Activated T-helper 2 cell treated with anti-CD3 and anti-CD28 coated beads, Interferon-gamma antibody, Interleukin-2, Interleukin-4, amounts not matched to agents 10 μg/mL and 5 μg/mL and 100 μg/mL, durations not matched to agents 14 hours and 24 hours and 36 hours (primary cell): ENCODE data around the gene RNASE4. TPM values are rescaled to one million over a fixed set of nuclear protein-coding genes. Genes with fewer than 3 reads are reported as not detected.
"Not testable (repeated sequence)": the region's sequence is repeated elsewhere in the genome, so short reads cannot be mapped to it uniquely, and the experiment has no call there.

Source experiments
- DNase-seq: peaks from one replicate; pipeline ENCODE4 v3.0.0; 2021; ENCODE audit warnings: low spot score
- H3K27ac Mint-ChIP-seq: one replicate; pipeline ENCODE4 v1.8.0; 2021; ENCODE audit warnings: mixed read lengths
- H3K27me3 Mint-ChIP-seq: one replicate; pipeline ENCODE4 v1.8.0; 2021; ENCODE audit warnings: low read depth, mixed read lengths
- H3K36me3 Mint-ChIP-seq: one replicate; pipeline ENCODE4 v1.8.0; 2021; ENCODE audit warnings: low read depth, mixed read lengths
- H3K4me1 Mint-ChIP-seq: one replicate; pipeline ENCODE4 v1.8.0; 2021; ENCODE audit warnings: low read depth, mixed read lengths
- H3K4me3 Mint-ChIP-seq: one replicate; pipeline ENCODE4 v1.8.0; 2021; ENCODE audit warnings: low read depth, mild to moderate bottlenecking, moderate library complexity, mixed read lengths
- H3K9me3 Mint-ChIP-seq: one replicate; pipeline ENCODE4 v1.8.0; 2021; ENCODE audit warnings: mixed read lengths
- intact Hi-C: fragments of 100-400 bp; cut with micrococcal nuclease; formaldehyde crosslinking; loops from one replicate; pipeline ENCODE4 v1.15.1; 2023
- total RNA-seq: library from RNA; stranded (reverse); gene quantifications from 2 replicates; pipeline ENCODE4 v1.2.3, GENCODE V29; 2022

The RNASE4 gene
- total RNA-seq, 1 donor from 2014 or later = 0.73 TPM

GRCh38 chr14:20696764-20697163 lies 12.4 kb downstream of the RNASE4 start:
- Mint-ChIP-seq H3K27me3 (peaks cover 2% of the 10 kb centered on the region), H3K36me3 (no peaks in the 10 kb centered on the region), H3K4me1 (peaks cover 18% of the 10 kb centered on the region), H3K27ac (no peak overlapping the region), H3K4me3 (no peak overlapping the region), H3K9me3 (no peaks in the 10 kb centered on the region)
- intact Hi-C loops = loop anchor here (1.0 to 2.0 kb wide), 3 partner anchors 159 to 274 kb away; no protein-coding TSS in a partner anchor
- no peak for DNase-seq

- H3K9me3 Mint-ChIP-seq = no peaks in the 10 kb centered on the region
- peaks cover 15% of the 10 kb centered on the region for H3K4me1 Mint-ChIP-seq
- no peak overlapping the region for H3K27ac Mint-ChIP-seq
- no peak overlapping the region for H3K4me3 Mint-ChIP-seq
- peaks cover 2% of the 10 kb centered on the region for H3K27me3 Mint-ChIP-seq
- DNase-seq = peak; percentile 44
- H3K36me3 Mint-ChIP-seq = no peaks in the 10 kb centered on the region
- intact Hi-C loops = loop anchor here (1.0 to 2.0 kb wide), 2 partner anchors 158 to 273 kb away; no protein-coding TSS in a partner anchor
These were observed 13.1 kb downstream of the RNASE4 start for GRCh38 chr14:20697273-20698017.

- Mint-ChIP-seq H3K9me3 (no peaks in the 10 kb centered on the region), H3K27me3 (peaks cover 2% of the 10 kb centered on the region), H3K4me1 (peaks cover 14% of the 10 kb centered on the region), H3K27ac (no peak overlapping the region), H3K4me3 (no peak overlapping the region), H3K36me3 (no peaks in the 10 kb centered on the region)
- no peak for DNase-seq
- intact Hi-C loops = no loop called here
These were observed 13.6 kb downstream of the RNASE4 start for GRCh38 chr14:20698018-20698329.

- Mint-ChIP-seq H3K9me3 (no peaks in the 10 kb centered on the region), H3K27ac (no peak overlapping the region), H3K36me3 (no peaks in the 10 kb centered on the region), H3K4me1 (peaks cover 8% of the 10 kb centered on the region), H3K27me3 (peaks cover 2% of the 10 kb centered on the region), H3K4me3 (no peak overlapping the region)
- DNase-seq = no peak
- intact Hi-C loops = no loop called here
These were observed 14.6 kb downstream of the RNASE4 start for GRCh38 chr14:20698934-20699333.

GRCh38 chr14:20699931-20700330 lies 15.6 kb downstream of the RNASE4 start:
- DNase-seq = no peak
- Mint-ChIP-seq H3K4me3 (no peak overlapping the region), H3K4me1 (peaks cover 8% of the 10 kb centered on the region), H3K27ac (no peak overlapping the region), H3K36me3 (no peaks in the 10 kb centered on the region), H3K9me3 (no peaks in the 10 kb centered on the region), H3K27me3 (peaks cover 2% of the 10 kb centered on the region)
- intact Hi-C loops = no loop called here

GRCh38 chr14:20700965-20701364 lies 16.6 kb downstream of the RNASE4 start:
- H3K4me1 Mint-ChIP-seq, H3K9me3 Mint-ChIP-seq, DNase-seq, H3K4me3 Mint-ChIP-seq, H3K27me3 Mint-ChIP-seq, intact Hi-C loops, H3K27ac Mint-ChIP-seq, H3K36me3 Mint-ChIP-seq: not testable (repeated sequence)

GRCh38 chr14:20706657-20707355 lies 22.4 kb downstream of the RNASE4 start:
- DNase-seq = no peak
- Mint-ChIP-seq H3K4me3 (no peak overlapping the region), H3K27ac (no peak overlapping the region), H3K4me1 (no peaks in the 10 kb centered on the region), H3K36me3 (no peaks in the 10 kb centered on the region), H3K27me3 (no peaks in the 10 kb centered on the region), H3K9me3 (peaks cover 3% of the 10 kb centered on the region)
- intact Hi-C loops = no loop called here

- H3K9me3 Mint-ChIP-seq = peaks cover 3% of the 10 kb centered on the region
- no peak overlapping the region for H3K27ac Mint-ChIP-seq
- no peaks in the 10 kb centered on the region for H3K4me1 Mint-ChIP-seq
- intact Hi-C loops = no loop called here
- no peak for DNase-seq
- no peak overlapping the region for H3K4me3 Mint-ChIP-seq
- H3K36me3 Mint-ChIP-seq = no peaks in the 10 kb centered on the region
- H3K27me3 Mint-ChIP-seq = no peaks in the 10 kb centered on the region
These were observed 23.3 kb downstream of the RNASE4 start for GRCh38 chr14:20707622-20708021.

- Mint-ChIP-seq H3K27me3 (peaks cover 5% of the 10 kb centered on the region), H3K27ac (no peak overlapping the region), H3K36me3 (no peaks in the 10 kb centered on the region), H3K4me1 (no peaks in the 10 kb centered on the region), H3K4me3 (no peak overlapping the region), H3K9me3 (peaks cover 3% of the 10 kb centered on the region)
- no peak for DNase-seq
- intact Hi-C loops = no loop called here
These were observed 26.9 kb downstream of the RNASE4 start for GRCh38 chr14:20711261-20711660.

- no peak overlapping the region for H3K27ac Mint-ChIP-seq
These were observed 27.3 kb downstream of the RNASE4 start for GRCh38 chr14:20711685-20712084.

GRCh38 chr14:20712904-20713303 lies 28.5 kb downstream of the RNASE4 start:
- Mint-ChIP-seq H3K27me3 (peaks cover 7% of the 10 kb centered on the region), H3K9me3 (no peaks in the 10 kb centered on the region), H3K4me1 (no peaks in the 10 kb centered on the region), H3K36me3 (no peaks in the 10 kb centered on the region), H3K4me3 (no peak overlapping the region), H3K27ac (no peak overlapping the region)
- intact Hi-C loops = no loop called here
- DNase-seq = no peak

More at GRCh38 chr14:20711685-20712084, 27.3 kb downstream of the RNASE4 start:
- no peaks in the 10 kb centered on the region for H3K36me3 Mint-ChIP-seq
- no peak for DNase-seq
- H3K27me3 Mint-ChIP-seq = peaks cover 5% of the 10 kb centered on the region
- H3K4me3 Mint-ChIP-seq = no peak overlapping the region
- no peaks in the 10 kb centered on the region for H3K4me1 Mint-ChIP-seq
- intact Hi-C loops = no loop called here
- H3K9me3 Mint-ChIP-seq = peaks cover 3% of the 10 kb centered on the region

- Mint-ChIP-seq H3K27ac (no peak overlapping the region), H3K4me1 (peaks cover 4% of the 10 kb centered on the region), H3K27me3 (peaks cover 7% of the 10 kb centered on the region), H3K4me3 (no peak overlapping the region), H3K36me3 (no peaks in the 10 kb centered on the region), H3K9me3 (no peaks in the 10 kb centered on the region)
- intact Hi-C loops = no loop called here
- no peak for DNase-seq
These were observed 30.4 kb downstream of the RNASE4 start for GRCh38 chr14:20714593-20715250.

GRCh38 chr14:20719777-20720176 lies 35.4 kb downstream of the RNASE4 start:
- no peak for DNase-seq
- Mint-ChIP-seq H3K27me3 (peaks cover 13% of the 10 kb centered on the region), H3K9me3 (no peaks in the 10 kb centered on the region), H3K4me3 (no peak overlapping the region), H3K27ac (no peak overlapping the region), H3K36me3 (no peaks in the 10 kb centered on the region), H3K4me1 (peaks cover 7% of the 10 kb centered on the region)
- intact Hi-C loops = no loop called here
